ENCODE results near the gene UST.
"Not testable (repeated sequence)": the region's sequence is repeated elsewhere in the genome, so short reads cannot be mapped to it uniquely, and the experiment has no call there.

Gene UST

DNA sequence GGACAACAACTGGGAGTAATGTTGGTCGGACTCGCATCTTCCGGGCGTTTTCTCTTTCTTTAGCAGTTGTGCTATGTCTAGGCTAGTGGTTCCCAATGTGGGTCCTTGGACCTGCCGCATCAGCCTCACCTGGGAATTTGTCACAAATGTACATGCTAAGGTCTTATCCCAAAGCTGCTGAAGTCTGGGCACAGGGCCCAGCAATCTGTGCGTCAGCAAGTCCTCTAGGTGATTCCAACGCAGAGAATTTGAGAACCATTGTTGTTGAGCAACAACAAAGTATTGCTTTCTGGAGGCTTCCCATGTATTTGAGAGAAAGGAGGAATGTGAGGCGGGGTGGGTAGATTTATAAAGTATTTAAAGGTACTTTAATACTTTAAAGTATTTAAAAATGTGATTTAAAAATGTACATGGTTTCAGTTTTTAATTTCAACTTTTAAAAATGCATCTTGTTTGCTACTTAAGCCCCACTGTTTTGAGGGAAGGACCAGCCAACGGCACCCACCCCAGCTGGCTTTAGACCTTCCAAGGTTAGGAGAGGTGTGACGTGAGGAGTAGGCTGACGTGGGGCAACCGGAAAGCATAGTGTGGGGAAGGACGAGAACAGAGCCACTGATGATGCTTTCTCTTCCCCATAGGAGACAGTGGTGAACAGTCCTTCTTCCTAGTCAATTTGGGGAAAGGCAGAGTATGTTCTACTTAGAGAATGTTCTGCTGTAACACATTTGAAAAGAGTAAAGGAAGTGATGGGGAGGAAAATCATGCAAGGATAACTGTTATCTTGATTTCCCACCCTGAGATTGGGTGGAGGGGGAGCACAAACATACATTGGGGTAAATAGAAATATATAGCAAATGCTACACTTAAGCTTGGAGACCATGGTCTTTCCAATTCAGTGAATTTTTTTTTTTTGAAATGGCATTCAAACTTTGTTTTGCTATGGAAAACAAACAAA is 4.3 kb downstream of the UST start:
- Histone ChIP-seq H3K27ac (ENCODE audit: low read depth, low read length) (no peak overlapping the region), H3K27me3 (ENCODE audit: control insufficient read depth in 1 of 2, insufficient read depth in 2 of 2, low read length in 2 of 2) (peaks cover 14 to 30% of the 10 kb centered on the region in 2 donors)

GRCh38 chr6:148751793-148752170 is 5.0 kb downstream of the UST start:
- Histone ChIP-seq H3K36me3 (ENCODE audit: control insufficient read depth in 1 of 2, insufficient read depth in 2 of 2, low read length in 2 of 2) (no peaks in the 10 kb centered on the region), H3K27ac (ENCODE audit: low read depth, low read length) (no peak overlapping the region), H3K9me3 (ENCODE audit: control insufficient read depth in 1 of 2, low read length in 2 of 2) (no peaks in the 10 kb centered on the region), H3K27me3 (ENCODE audit: control insufficient read depth in 1 of 2, insufficient read depth in 2 of 2, low read length in 2 of 2) (peaks cover 14 to 23% of the 10 kb centered on the region in 2 donors), H3K9ac (ENCODE audit: low read depth in 1 of 2, low read length in 2 of 2) (no peak overlapping the region), H3K4me3 (ENCODE audit: low read depth in 1 of 2, low read length in 2 of 2) (no peak overlapping the region), H3K4me1 (ENCODE audit: control insufficient read depth in 1 of 2, insufficient read depth in 2 of 2, low read length in 2 of 2) (peaks cover 0 to 13% of the 10 kb centered on the region in 2 donors)

More for the DNA sequence above, 4.3 kb downstream of the UST start:
- Histone ChIP-seq H3K36me3 (ENCODE audit: control insufficient read depth in 1 of 2, insufficient read depth in 2 of 2, low read length in 2 of 2) (no peaks in the 10 kb centered on the region), H3K9ac (ENCODE audit: low read depth in 1 of 2, low read length in 2 of 2) (no peak overlapping the region), H3K9me3 (ENCODE audit: control insufficient read depth in 1 of 2, low read length in 2 of 2) (no peaks in the 10 kb centered on the region), H3K4me1 (ENCODE audit: control insufficient read depth in 1 of 2, insufficient read depth in 2 of 2, low read length in 2 of 2) (peaks cover 1 to 16% of the 10 kb centered on the region in 2 donors), H3K4me3 (ENCODE audit: low read depth in 1 of 2, low read length in 2 of 2) (no peak overlapping the region)

DNA sequence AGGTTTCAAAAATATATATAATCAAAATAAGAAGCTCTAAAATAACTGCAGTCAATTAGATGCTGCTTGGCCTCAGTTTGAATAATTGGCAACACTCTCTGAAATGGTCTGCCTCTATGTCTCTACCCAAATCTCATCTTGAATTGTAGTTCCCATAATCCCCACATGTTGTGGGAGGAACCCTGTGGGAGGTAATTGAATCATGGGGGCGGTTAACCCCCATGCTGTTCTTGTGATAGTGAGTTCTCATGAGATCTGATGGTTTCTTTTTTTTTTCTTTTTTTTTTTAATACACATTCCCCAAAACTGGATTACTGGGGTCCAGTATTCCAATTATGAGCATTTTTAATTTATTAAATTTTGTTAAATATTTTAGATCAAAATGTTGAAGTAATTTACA is 8.5 kb downstream of the UST start:
- H3K9me3 ChIP-seq (ENCODE audit: control insufficient read depth in 1 of 2, low read length in 2 of 2); H3K27me3 ChIP-seq (ENCODE audit: control insufficient read depth in 1 of 2, insufficient read depth in 2 of 2, low read length in 2 of 2); H3K4me3 ChIP-seq (ENCODE audit: low read depth in 1 of 2, low read length in 2 of 2); H3K36me3 ChIP-seq (ENCODE audit: control insufficient read depth in 1 of 2, insufficient read depth in 2 of 2, low read length in 2 of 2); H3K9ac ChIP-seq (ENCODE audit: low read depth in 1 of 2, low read length in 2 of 2); H3K27ac ChIP-seq (ENCODE audit: low read depth, low read length): not testable (repeated sequence)
- H3K4me1 ChIP-seq (ENCODE audit: control insufficient read depth in 1 of 2, insufficient read depth in 2 of 2, low read length in 2 of 2): peaks cover 4 to 10% of the 10 kb centered on the region in 2 donors

DNA sequence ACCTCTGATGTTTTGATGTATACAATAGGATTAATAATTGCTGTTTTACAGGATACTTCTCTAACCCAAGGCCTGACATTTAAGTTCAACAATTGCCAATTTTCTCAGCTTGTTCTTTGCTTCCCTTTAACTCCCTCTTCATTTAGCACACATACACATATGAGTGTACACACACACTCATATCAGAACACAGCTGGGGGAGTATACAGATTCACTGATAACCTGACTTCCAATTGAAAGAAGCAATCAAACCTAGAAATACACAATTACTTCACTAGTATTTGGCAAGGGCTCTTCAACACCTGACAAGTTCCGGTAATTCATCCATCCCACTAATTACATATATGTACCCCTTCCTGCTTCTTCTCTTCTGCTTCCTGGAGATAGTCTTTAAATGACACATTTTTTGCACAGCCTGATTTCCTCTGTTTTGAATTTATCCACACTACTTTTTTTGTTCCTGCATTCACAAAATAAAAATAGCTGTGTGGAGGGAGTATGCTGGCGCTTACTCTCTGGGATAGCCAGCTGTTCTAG is 11.2 kb downstream of the UST start:
- no peak overlapping the region for H3K27ac ChIP-seq (ENCODE audit: low read depth, low read length)
- no peaks in the 10 kb centered on the region for H3K9me3 ChIP-seq (ENCODE audit: control insufficient read depth in 1 of 2, low read length in 2 of 2)
- H3K4me3 ChIP-seq (ENCODE audit: low read depth in 1 of 2, low read length in 2 of 2): no peak overlapping the region
- no peaks in the 10 kb centered on the region for H3K36me3 ChIP-seq (ENCODE audit: control insufficient read depth in 1 of 2, insufficient read depth in 2 of 2, low read length in 2 of 2)
- no peak overlapping the region for H3K9ac ChIP-seq (ENCODE audit: low read depth in 1 of 2, low read length in 2 of 2)
- H3K27me3 ChIP-seq (ENCODE audit: control insufficient read depth in 1 of 2, insufficient read depth in 2 of 2, low read length in 2 of 2): no peaks in the 10 kb centered on the region
- peaks cover 14 to 22% of the 10 kb centered on the region in 2 donors for H3K4me1 ChIP-seq (ENCODE audit: control insufficient read depth in 1 of 2, insufficient read depth in 2 of 2, low read length in 2 of 2)

GRCh38 chr6:148758492-148758891 is 11.7 kb downstream of the UST start:
- H3K27ac ChIP-seq (ENCODE audit: low read depth, low read length): no peak overlapping the region
- H3K4me1 ChIP-seq (ENCODE audit: control insufficient read depth in 1 of 2, insufficient read depth in 2 of 2, low read length in 2 of 2): peaks cover 14 to 22% of the 10 kb centered on the region in 2 donors
- H3K27me3 ChIP-seq (ENCODE audit: control insufficient read depth in 1 of 2, insufficient read depth in 2 of 2, low read length in 2 of 2): no peaks in the 10 kb centered on the region
- H3K36me3 ChIP-seq (ENCODE audit: control insufficient read depth in 1 of 2, insufficient read depth in 2 of 2, low read length in 2 of 2): no peaks in the 10 kb centered on the region
- H3K4me3 ChIP-seq (ENCODE audit: low read depth in 1 of 2, low read length in 2 of 2): no peak overlapping the region
- no peak overlapping the region for H3K9ac ChIP-seq (ENCODE audit: low read depth in 1 of 2, low read length in 2 of 2)
- H3K9me3 ChIP-seq (ENCODE audit: control insufficient read depth in 1 of 2, low read length in 2 of 2): no peaks in the 10 kb centered on the region

- peaks cover 14 to 22% of the 10 kb centered on the region in 2 donors for H3K4me1 ChIP-seq (ENCODE audit: control insufficient read depth in 1 of 2, insufficient read depth in 2 of 2, low read length in 2 of 2)
- no peaks in the 10 kb centered on the region for H3K27me3 ChIP-seq (ENCODE audit: control insufficient read depth in 1 of 2, insufficient read depth in 2 of 2, low read length in 2 of 2)
- H3K36me3 ChIP-seq (ENCODE audit: control insufficient read depth in 1 of 2, insufficient read depth in 2 of 2, low read length in 2 of 2): no peaks in the 10 kb centered on the region
- no peak overlapping the region for H3K9ac ChIP-seq (ENCODE audit: low read depth in 1 of 2, low read length in 2 of 2)
- H3K4me3 ChIP-seq (ENCODE audit: low read depth in 1 of 2, low read length in 2 of 2): peak overlapping the region in 1 of 2 donors; percentile 57
- H3K9me3 ChIP-seq (ENCODE audit: control insufficient read depth in 1 of 2, low read length in 2 of 2): no peaks in the 10 kb centered on the region
- H3K27ac ChIP-seq (ENCODE audit: low read depth, low read length): no peak overlapping the region
Observed at GRCh38 chr6:148760258-148760534, 13.4 kb downstream of the UST start.

DNA sequence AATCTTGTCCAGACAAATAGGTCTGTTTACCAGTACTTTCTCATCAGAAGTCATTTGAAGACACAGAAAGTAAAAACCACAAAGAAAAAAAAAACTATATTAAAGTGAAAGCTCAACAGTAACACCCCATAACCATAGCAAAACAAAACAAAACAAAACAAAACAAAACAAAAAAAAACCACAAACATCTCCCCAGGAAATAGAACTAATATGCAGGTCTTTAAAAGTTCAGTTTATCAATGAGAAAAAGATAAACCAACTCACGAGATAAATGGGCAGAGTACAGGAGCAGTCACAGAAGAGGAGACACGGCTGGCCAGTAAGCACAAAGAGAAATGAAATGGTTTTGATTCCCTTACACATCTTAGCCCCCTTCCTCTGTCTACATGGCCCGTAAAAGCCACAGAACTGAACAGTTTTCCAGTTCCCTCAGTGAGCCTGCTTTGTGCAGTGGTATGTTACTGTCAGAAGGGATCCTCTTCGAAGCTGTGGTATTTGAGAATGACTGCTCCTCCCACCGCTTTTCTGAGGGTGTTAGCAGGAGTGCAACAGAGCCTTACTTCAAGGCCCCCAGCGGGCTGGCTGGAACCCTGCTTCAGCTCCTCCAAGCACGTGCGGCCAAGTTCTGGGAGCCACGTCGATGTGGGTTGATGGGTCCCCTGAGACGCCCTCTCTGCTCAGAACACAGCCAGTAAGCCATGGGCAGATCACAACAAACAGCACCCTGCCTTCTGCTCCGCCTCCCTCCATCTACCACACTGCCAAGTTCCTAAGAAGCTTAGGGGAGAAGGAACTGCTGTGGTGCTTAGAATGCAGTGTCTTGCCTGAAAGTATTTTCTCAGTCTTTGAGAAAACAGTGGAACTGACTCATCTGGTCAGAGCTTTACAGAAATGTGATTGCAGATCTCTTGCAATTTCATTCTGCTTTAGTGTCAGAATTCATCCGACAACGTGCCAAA is 14.0 kb downstream of the UST start:
- Histone ChIP-seq H3K36me3 (ENCODE audit: control insufficient read depth in 1 of 2, insufficient read depth in 2 of 2, low read length in 2 of 2) (no peaks in the 10 kb centered on the region), H3K4me1 (ENCODE audit: control insufficient read depth in 1 of 2, insufficient read depth in 2 of 2, low read length in 2 of 2) (peaks cover 14 to 22% of the 10 kb centered on the region in 2 donors), H3K27ac (ENCODE audit: low read depth, low read length) (peak overlapping the region; percentile 53), H3K4me3 (ENCODE audit: low read depth in 1 of 2, low read length in 2 of 2) (peak overlapping the region; percentile 35 to 57), H3K9ac (ENCODE audit: low read depth in 1 of 2, low read length in 2 of 2) (peak overlapping the region in 1 of 2 donors; percentile 33), H3K9me3 (ENCODE audit: control insufficient read depth in 1 of 2, low read length in 2 of 2) (no peaks in the 10 kb centered on the region), H3K27me3 (ENCODE audit: control insufficient read depth in 1 of 2, insufficient read depth in 2 of 2, low read length in 2 of 2) (no peaks in the 10 kb centered on the region)

DNA sequence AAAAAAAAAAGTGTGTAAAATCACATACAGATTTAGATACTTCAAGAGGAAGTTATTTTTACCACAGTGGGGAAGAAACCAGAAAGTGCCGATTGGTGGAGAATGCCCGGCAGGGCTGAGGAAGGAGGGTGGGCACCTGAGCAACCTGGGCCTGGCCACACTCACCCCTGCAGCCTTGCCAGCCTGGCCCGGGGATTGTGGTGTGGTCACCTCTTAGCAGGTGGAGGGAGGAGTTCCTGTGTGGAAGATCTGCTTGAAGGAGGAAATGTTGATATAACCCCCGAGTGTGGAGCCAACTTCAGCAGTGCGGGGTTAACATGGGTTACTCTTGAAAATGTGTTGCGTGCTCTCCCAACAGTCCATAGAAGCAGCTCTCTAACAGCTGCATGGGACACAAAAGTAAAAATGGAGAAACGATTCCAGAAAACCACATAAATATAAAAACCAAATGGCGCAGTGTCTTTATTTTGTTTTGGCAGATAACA is 14.7 kb downstream of the UST start:
- Histone ChIP-seq H3K27ac (ENCODE audit: low read depth, low read length) (no peak overlapping the region), H3K36me3 (ENCODE audit: control insufficient read depth in 1 of 2, insufficient read depth in 2 of 2, low read length in 2 of 2) (no peaks in the 10 kb centered on the region), H3K27me3 (ENCODE audit: control insufficient read depth in 1 of 2, insufficient read depth in 2 of 2, low read length in 2 of 2) (no peaks in the 10 kb centered on the region), H3K9me3 (ENCODE audit: control insufficient read depth in 1 of 2, low read length in 2 of 2) (no peaks in the 10 kb centered on the region), H3K4me3 (ENCODE audit: low read depth in 1 of 2, low read length in 2 of 2) (peak overlapping the region; percentile 29 to 37), H3K9ac (ENCODE audit: low read depth in 1 of 2, low read length in 2 of 2) (no peak overlapping the region), H3K4me1 (ENCODE audit: control insufficient read depth in 1 of 2, insufficient read depth in 2 of 2, low read length in 2 of 2) (peaks cover 14 to 22% of the 10 kb centered on the region in 2 donors)

DNA sequence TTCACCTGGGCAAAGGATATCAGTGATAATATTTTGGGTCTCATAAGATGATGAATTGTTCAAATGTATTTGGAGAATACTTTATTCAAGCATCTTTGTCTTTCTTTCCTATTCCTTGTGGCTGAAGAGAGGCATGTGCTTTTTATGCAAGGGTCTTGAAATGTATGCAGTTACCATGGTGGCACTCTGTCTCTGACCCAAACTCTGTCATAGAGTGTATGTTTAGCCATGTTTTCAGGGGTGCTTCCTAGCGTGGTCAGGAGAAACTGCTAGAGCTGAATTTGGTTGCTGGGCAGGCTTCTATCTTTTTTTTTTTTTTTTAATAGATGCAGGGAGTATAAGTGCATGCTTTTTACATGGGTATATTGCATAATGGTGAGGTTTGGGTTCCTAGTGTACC is 15.4 kb downstream of the UST start:
- Histone ChIP-seq H3K4me3 (ENCODE audit: low read depth in 1 of 2, low read length in 2 of 2) (no peak overlapping the region), H3K4me1 (ENCODE audit: control insufficient read depth in 1 of 2, insufficient read depth in 2 of 2, low read length in 2 of 2) (peaks cover 14 to 22% of the 10 kb centered on the region in 2 donors), H3K9ac (ENCODE audit: low read depth in 1 of 2, low read length in 2 of 2) (no peak overlapping the region), H3K36me3 (ENCODE audit: control insufficient read depth in 1 of 2, insufficient read depth in 2 of 2, low read length in 2 of 2) (no peaks in the 10 kb centered on the region), H3K9me3 (ENCODE audit: control insufficient read depth in 1 of 2, low read length in 2 of 2) (no peaks in the 10 kb centered on the region), H3K27ac (ENCODE audit: low read depth, low read length) (no peak overlapping the region), H3K27me3 (ENCODE audit: control insufficient read depth in 1 of 2, insufficient read depth in 2 of 2, low read length in 2 of 2) (no peaks in the 10 kb centered on the region)

Data from duodenal mucosa (tissue), 2 donors.